ENCODE results near the gene ZNF850. TPM values are rescaled to one million over a fixed set of nuclear protein-coding genes. Genes with fewer than 3 reads are reported as not detected.
"Not testable (repeated sequence)": the region's sequence is repeated elsewhere in the genome, so short reads cannot be mapped to it uniquely, and the experiment has no call there.

ZNF850 gene
- total and polyA plus RNA-seq, 5 donors from 2014 or later = 0.47 to 1.7 (median 0.72) TPM

GRCh38 chr19:36748431-36749275, 24.0 kb downstream of the ZNF850 start:
- no peak for ATAC-seq (ENCODE audit: low read depth in 2 of 2)

GRCh38 chr19:36747750-36748149, 24.9 kb downstream of the ZNF850 start:
- H3K27ac Mint-ChIP-seq = no peak overlapping the region
- H3K4me1 Mint-ChIP-seq = no peaks in the 10 kb centered on the region
- Histone ChIP-seq H3K4me1 (ENCODE audit: control insufficient read depth, insufficient read depth, low read length, poor library complexity, severe bottlenecking) (no peaks in the 10 kb centered on the region), H3K4me3 (ENCODE audit: low read depth, low read length) (no peak overlapping the region), H3K9me3 (ENCODE audit: control insufficient read depth in 2 of 2, low read length in 2 of 2) (peaks cover 75 to 100% of the 10 kb centered on the region in 2 experiments), H3K27ac (ENCODE audit: insufficient read depth, low read length, poor library complexity, severe bottlenecking) (no peak overlapping the region), H3K36me3 (ENCODE audit: control insufficient read depth, insufficient read depth, low read length) (peaks cover 27% of the 10 kb centered on the region), H3K27me3 (ENCODE audit: control insufficient read depth, insufficient read depth, low read length) (no peaks in the 10 kb centered on the region)
- H3K27me3 Mint-ChIP-seq = no peaks in the 10 kb centered on the region
- DNase-seq (no peak), ATAC-seq (ENCODE audit: low read depth in 2 of 2) (no peak)
- no peak overlapping the region for H3K4me3 Mint-ChIP-seq
- H3K36me3 Mint-ChIP-seq = peaks cover 47% of the 10 kb centered on the region
- peaks cover 0 to 90% (median 43%) of the 10 kb centered on the region in 7 donors for H3K9me3 Mint-ChIP-seq

More at GRCh38 chr19:36748431-36749275, 24.0 kb downstream of the ZNF850 start:
- H3K4me3 ChIP-seq (ENCODE audit: low read depth, low read length) = no peak overlapping the region
- Mint-ChIP-seq H3K9me3 (peaks cover 0 to 91% (median 43%) of the 10 kb centered on the region in 7 donors), H3K27ac (no peak overlapping the region), H3K27me3 (no peaks in the 10 kb centered on the region), H3K4me3 (no peak overlapping the region), H3K36me3 (peaks cover 52% of the 10 kb centered on the region), H3K4me1 (no peaks in the 10 kb centered on the region)
- no peak overlapping the region for H3K27ac ChIP-seq (ENCODE audit: insufficient read depth, low read length, poor library complexity, severe bottlenecking)
- peaks cover 27% of the 10 kb centered on the region for H3K36me3 ChIP-seq (ENCODE audit: control insufficient read depth, insufficient read depth, low read length)
- H3K9me3 ChIP-seq (ENCODE audit: control insufficient read depth in 2 of 2, low read length in 2 of 2) = peaks cover 73 to 100% of the 10 kb centered on the region in 2 experiments
- DNase-seq = no peak
- H3K27me3 ChIP-seq (ENCODE audit: control insufficient read depth, insufficient read depth, low read length) = no peaks in the 10 kb centered on the region
- H3K4me1 ChIP-seq (ENCODE audit: control insufficient read depth, insufficient read depth, low read length, poor library complexity, severe bottlenecking) = no peaks in the 10 kb centered on the region

DNA sequence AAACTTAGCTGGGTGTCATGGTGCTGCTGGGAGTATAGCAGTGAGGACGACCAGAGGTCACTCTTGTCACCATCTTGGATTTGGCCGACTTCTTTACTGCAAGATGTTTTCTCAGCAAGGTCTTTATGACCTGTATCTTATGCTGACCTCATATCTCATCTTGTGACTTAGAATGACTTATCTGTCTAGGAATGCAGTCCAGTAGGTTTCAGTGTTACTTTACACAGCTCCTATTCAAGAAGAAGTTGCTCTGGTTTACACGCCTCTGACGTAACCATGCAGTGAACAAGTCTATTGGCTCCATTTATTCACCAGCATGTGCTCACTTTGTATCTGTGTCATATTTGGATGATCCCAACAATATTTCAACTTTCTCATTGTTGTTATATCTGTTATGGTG, 26.7 kb downstream of the ZNF850 start:
- H3K36me3 Mint-ChIP-seq = peaks cover 36% of the 10 kb centered on the region
- H3K4me1 ChIP-seq (ENCODE audit: control insufficient read depth, insufficient read depth, low read length, poor library complexity, severe bottlenecking) = no peaks in the 10 kb centered on the region
- no peak overlapping the region for H3K4me3 Mint-ChIP-seq
- no peak overlapping the region for H3K4me3 ChIP-seq (ENCODE audit: low read depth, low read length)
- ATAC-seq (ENCODE audit: low read depth in 2 of 2) = no peak
- DNase-seq = no peak
- H3K27ac Mint-ChIP-seq = no peak overlapping the region
- H3K9me3 ChIP-seq (ENCODE audit: control insufficient read depth in 2 of 2, low read length in 2 of 2) = peaks cover 74 to 100% of the 10 kb centered on the region in 2 experiments
- no peaks in the 10 kb centered on the region for H3K27me3 ChIP-seq (ENCODE audit: control insufficient read depth, insufficient read depth, low read length)
- H3K27ac ChIP-seq (ENCODE audit: insufficient read depth, low read length, poor library complexity, severe bottlenecking) = no peak overlapping the region
- no peaks in the 10 kb centered on the region for H3K4me1 Mint-ChIP-seq
- no peaks in the 10 kb centered on the region for H3K27me3 Mint-ChIP-seq
- peaks cover 17% of the 10 kb centered on the region for H3K36me3 ChIP-seq (ENCODE audit: control insufficient read depth, insufficient read depth, low read length)
- H3K9me3 Mint-ChIP-seq = peaks cover 0 to 90% (median 30%) of the 10 kb centered on the region in 7 donors

GRCh38 chr19:36736166-36736565, 36.4 kb downstream of the ZNF850 start:
- H3K27me3 ChIP-seq (ENCODE audit: control insufficient read depth, insufficient read depth, low read length); H3K4me3 ChIP-seq (ENCODE audit: low read depth, low read length); ATAC-seq (ENCODE audit: low read depth in 2 of 2); H3K4me1 Mint-ChIP-seq; H3K4me1 ChIP-seq (ENCODE audit: control insufficient read depth, insufficient read depth, low read length, poor library complexity, severe bottlenecking); H3K36me3 ChIP-seq (ENCODE audit: control insufficient read depth, insufficient read depth, low read length); H3K4me3 Mint-ChIP-seq; DNase-seq; H3K27ac Mint-ChIP-seq; H3K27ac ChIP-seq (ENCODE audit: insufficient read depth, low read length, poor library complexity, severe bottlenecking); H3K27me3 Mint-ChIP-seq: not testable (repeated sequence)
- H3K9me3 Mint-ChIP-seq = peaks cover 0 to 87% (median 40%) of the 10 kb centered on the region in 7 donors
- H3K36me3 Mint-ChIP-seq = peaks cover 39% of the 10 kb centered on the region
- H3K9me3 ChIP-seq (ENCODE audit: control insufficient read depth in 2 of 2, low read length in 2 of 2) = peaks cover 80 to 92% of the 10 kb centered on the region in 2 experiments

GRCh38 chr19:36719687-36720556, 52.7 kb downstream of the ZNF850 start:
- Mint-ChIP-seq H3K36me3 (peaks cover 52% of the 10 kb centered on the region), H3K27ac (no peak overlapping the region), H3K9me3 (peaks cover 4 to 69% (median 33%) of the 10 kb centered on the region in 7 donors), H3K27me3 (no peaks in the 10 kb centered on the region), H3K4me3 (no peak overlapping the region), H3K4me1 (peaks cover 0 to 8% (median 0%) of the 10 kb centered on the region in 4 donors)
- H3K27me3 ChIP-seq (ENCODE audit: control insufficient read depth, insufficient read depth, low read length) = no peaks in the 10 kb centered on the region
- peaks cover 45% of the 10 kb centered on the region for H3K36me3 ChIP-seq (ENCODE audit: control insufficient read depth, insufficient read depth, low read length)
- no peaks in the 10 kb centered on the region for H3K4me1 ChIP-seq (ENCODE audit: control insufficient read depth, insufficient read depth, low read length, poor library complexity, severe bottlenecking)
- peak overlapping the region; percentile 13 for H3K4me3 ChIP-seq (ENCODE audit: low read depth, low read length)
- H3K9me3 ChIP-seq (ENCODE audit: control insufficient read depth in 2 of 2, low read length in 2 of 2) = peaks cover 79 to 94% of the 10 kb centered on the region in 2 experiments
- DNase-seq = peak in 1 of 3 donors; percentile 8
- H3K27ac ChIP-seq (ENCODE audit: insufficient read depth, low read length, poor library complexity, severe bottlenecking) = no peak overlapping the region
- ATAC-seq (ENCODE audit: low read depth in 2 of 2) = no peak

GRCh38 chr19:36709423-36709822, 63.2 kb downstream of the ZNF850 start:
- Histone ChIP-seq H3K9me3 (ENCODE audit: control insufficient read depth in 2 of 2, low read length in 2 of 2) (peaks cover 86 to 100% of the 10 kb centered on the region in 2 experiments), H3K27ac (ENCODE audit: insufficient read depth, low read length, poor library complexity, severe bottlenecking) (no peak overlapping the region), H3K4me1 (ENCODE audit: control insufficient read depth, insufficient read depth, low read length, poor library complexity, severe bottlenecking) (no peaks in the 10 kb centered on the region), H3K4me3 (ENCODE audit: low read depth, low read length) (peak overlapping the region; percentile 15), H3K36me3 (ENCODE audit: control insufficient read depth, insufficient read depth, low read length) (peaks cover 75% of the 10 kb centered on the region), H3K27me3 (ENCODE audit: control insufficient read depth, insufficient read depth, low read length) (no peaks in the 10 kb centered on the region)
- no peak overlapping the region for H3K27ac Mint-ChIP-seq
- no peaks in the 10 kb centered on the region for H3K27me3 Mint-ChIP-seq
- H3K36me3 Mint-ChIP-seq = peaks cover 87% of the 10 kb centered on the region
- H3K4me3 Mint-ChIP-seq = no peak overlapping the region
- DNase-seq = no peak
- H3K9me3 Mint-ChIP-seq = peaks cover 0 to 92% (median 43%) of the 10 kb centered on the region in 7 donors
- H3K4me1 Mint-ChIP-seq = no peaks in the 10 kb centered on the region
- ATAC-seq (ENCODE audit: low read depth in 2 of 2) = no peak

DNA sequence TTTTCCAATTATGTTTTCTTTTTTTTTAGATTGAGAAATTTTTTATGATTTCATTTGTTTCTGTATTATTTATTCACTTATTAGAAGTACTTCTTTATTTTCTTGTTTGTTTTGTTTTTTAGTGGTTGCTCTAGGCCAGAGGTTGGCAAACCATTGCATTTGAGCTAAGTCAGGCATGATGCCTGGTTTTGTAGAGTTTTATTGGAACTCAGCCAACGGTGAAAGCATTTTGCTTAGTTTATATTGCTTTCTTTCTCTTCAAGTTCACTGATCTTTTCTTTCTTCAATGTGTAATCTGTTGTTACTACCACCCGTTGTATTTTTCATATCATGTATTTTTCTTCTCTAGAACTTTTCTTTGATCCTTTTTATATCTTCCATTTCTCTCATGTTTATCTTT, 65.5 kb downstream of the ZNF850 start:
- no peak overlapping the region for H3K4me3 Mint-ChIP-seq
- H3K36me3 ChIP-seq (ENCODE audit: control insufficient read depth, insufficient read depth, low read length) = peaks cover 57% of the 10 kb centered on the region

More for the DNA sequence above, 65.5 kb downstream of the ZNF850 start:
- Histone ChIP-seq H3K4me1 (ENCODE audit: control insufficient read depth, insufficient read depth, low read length, poor library complexity, severe bottlenecking) (no peaks in the 10 kb centered on the region), H3K9me3 (ENCODE audit: control insufficient read depth in 2 of 2, low read length in 2 of 2) (peaks cover 69 to 87% of the 10 kb centered on the region in 2 experiments), H3K27me3 (ENCODE audit: control insufficient read depth, insufficient read depth, low read length) (no peaks in the 10 kb centered on the region), H3K27ac (ENCODE audit: insufficient read depth, low read length, poor library complexity, severe bottlenecking) (no peak overlapping the region), H3K4me3 (ENCODE audit: low read depth, low read length) (no peak overlapping the region)
- H3K27me3 Mint-ChIP-seq = no peaks in the 10 kb centered on the region
- H3K4me1 Mint-ChIP-seq = no peaks in the 10 kb centered on the region
- DNase-seq = no peak
- H3K9me3 Mint-ChIP-seq = peaks cover 0 to 82% (median 39%) of the 10 kb centered on the region in 7 donors
- no peak overlapping the region for H3K27ac Mint-ChIP-seq
- ATAC-seq (ENCODE audit: low read depth in 2 of 2) = no peak
- H3K36me3 Mint-ChIP-seq = peaks cover 78% of the 10 kb centered on the region
